GM13977 (cell line): ENCODE measurements around the gene SV2B.

Experiments used
- DNase-seq: peaks from one replicate; pipeline ENCODE4 v3.0.0; 2012; ENCODE audit warnings: low spot score
- in situ Hi-C: fragments of 300-500 bp; cut with MboI; formaldehyde crosslinking; loops from one replicate; pipeline ENCODE4 v1.12.0; 2022; ENCODE audit warnings: low sequenced_read_pairs, low pct_unique_long_range_greater_than_20kb, mixed read lengths, inconsistent platforms; ENCODE audit not compliant: unreplicated experiment
- TF ChIP-seq, protein P1 (sequence below): IDR thresholded peaks from 2 replicates; pipeline ENCODE4 v1.5.1; 2012; ENCODE audit warnings: mild to moderate bottlenecking, control low read depth; ENCODE audit not compliant: insufficient read depth; ENCODE audit errors: extremely low read depth, missing control alignments

The SV2B gene

DNA sequence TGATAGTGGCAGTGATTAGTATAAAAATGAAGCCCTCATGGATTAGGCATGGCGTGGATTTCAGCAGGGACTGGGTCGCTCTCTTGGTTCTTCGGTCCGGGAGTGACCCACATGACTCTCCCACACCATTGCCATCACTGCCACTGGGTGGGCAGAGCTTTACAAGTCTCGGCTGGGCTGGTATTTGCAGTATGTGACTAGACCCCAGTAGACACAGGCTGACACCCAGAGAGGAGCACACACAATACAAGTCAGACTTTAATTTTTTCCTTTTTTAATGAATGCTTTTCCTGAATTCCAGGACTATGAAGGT, 1.5 kb downstream of the SV2B start:
- no peak for DNase-seq
- in situ Hi-C loops, result no loop called here
- TF ChIP-seq, protein P1, sequence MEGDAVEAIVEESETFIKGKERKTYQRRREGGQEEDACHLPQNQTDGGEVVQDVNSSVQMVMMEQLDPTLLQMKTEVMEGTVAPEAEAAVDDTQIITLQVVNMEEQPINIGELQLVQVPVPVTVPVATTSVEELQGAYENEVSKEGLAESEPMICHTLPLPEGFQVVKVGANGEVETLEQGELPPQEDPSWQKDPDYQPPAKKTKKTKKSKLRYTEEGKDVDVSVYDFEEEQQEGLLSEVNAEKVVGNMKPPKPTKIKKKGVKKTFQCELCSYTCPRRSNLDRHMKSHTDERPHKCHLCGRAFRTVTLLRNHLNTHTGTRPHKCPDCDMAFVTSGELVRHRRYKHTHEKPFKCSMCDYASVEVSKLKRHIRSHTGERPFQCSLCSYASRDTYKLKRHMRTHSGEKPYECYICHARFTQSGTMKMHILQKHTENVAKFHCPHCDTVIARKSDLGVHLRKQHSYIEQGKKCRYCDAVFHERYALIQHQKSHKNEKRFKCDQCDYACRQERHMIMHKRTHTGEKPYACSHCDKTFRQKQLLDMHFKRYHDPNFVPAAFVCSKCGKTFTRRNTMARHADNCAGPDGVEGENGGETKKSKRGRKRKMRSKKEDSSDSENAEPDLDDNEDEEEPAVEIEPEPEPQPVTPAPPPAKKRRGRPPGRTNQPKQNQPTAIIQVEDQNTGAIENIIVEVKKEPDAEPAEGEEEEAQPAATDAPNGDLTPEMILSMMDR, result no peak

DNA sequence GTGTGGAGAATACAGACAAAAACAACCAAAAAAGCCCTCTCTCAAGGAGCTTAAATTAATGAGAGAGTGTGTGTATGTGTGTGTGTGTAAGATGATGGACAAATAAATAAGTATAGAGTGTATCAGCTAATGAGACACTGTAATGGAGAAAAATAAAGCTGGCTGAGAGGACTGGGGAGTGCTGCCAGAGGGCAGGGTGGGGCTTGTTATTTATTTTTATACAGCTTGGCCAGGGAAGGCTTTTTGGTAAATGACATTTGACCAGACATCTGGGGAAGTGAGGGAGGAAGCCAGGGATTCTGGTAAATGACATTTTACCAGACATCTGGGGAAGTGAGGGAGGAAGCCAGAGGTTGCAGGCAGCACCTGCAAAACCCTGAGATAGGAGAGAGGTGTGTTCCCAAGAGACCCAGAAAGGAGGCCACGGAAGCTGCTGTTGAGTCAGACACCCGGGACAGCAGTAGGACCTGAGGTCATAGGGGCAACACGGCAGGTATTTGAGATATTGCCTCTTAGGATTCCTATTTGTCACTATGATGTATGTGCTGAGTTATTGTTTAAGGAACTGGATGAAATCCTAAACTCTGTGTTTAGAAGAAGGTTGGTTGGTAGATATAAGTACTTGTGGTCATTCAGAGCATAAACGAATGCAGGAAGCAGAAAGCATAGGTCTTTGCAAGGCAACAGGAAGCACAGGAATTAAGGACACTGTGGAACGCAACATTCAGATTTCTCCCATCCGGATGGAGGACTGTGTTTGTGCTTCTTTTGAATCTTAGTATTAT, 2.7 kb downstream of the SV2B start:
- no peak for DNase-seq
- in situ Hi-C loops, result no loop called here

DNA sequence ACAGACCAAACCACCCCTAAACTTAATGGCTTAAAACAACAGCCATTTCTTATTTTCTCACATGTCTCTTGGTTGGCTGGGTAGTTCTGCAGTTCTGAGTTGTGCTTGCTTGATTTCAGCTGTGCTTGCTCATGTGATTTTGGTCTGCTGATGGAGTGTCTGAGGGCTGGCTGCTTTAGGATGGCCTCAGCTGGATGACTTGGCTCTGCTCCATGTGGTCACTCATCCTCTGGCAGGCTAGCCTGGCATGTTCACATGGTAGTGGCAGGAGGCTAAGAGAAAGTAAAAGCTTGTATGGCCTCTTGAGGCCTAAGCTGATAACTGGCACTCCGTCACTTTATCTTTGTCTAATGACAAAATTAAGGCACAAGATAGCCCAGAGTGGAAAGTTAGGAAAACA, 4.1 kb downstream of the SV2B start:
- TF ChIP-seq, protein P1, result no peak
- in situ Hi-C loops, result no loop called here
- no peak for DNase-seq

More for the DNA sequence above, 2.7 kb downstream of the SV2B start:
- TF ChIP-seq, protein P1, result no peak

DNA sequence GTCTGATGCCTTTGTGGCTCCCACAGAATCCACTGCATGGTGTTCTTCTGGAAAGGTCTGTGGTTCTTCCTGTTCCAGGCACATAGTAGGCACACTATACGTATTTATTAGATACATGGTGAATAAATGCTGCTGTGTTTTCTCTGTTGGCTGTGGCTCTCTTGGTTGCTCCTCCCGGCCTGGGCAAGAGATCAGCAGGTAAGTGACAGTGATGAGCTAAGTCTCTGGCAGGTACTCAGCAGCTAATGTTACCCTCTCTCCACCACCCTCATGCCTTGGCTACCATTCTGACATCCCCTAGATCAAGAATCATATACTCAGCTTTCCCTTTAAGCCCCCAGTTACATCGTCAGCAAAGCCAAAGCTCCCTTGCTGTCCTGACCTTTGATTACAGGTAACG, 8.4 kb downstream of the SV2B start:
- in situ Hi-C loops, result no loop called here
- TF ChIP-seq, protein P1, result no peak
- no peak for DNase-seq

DNA sequence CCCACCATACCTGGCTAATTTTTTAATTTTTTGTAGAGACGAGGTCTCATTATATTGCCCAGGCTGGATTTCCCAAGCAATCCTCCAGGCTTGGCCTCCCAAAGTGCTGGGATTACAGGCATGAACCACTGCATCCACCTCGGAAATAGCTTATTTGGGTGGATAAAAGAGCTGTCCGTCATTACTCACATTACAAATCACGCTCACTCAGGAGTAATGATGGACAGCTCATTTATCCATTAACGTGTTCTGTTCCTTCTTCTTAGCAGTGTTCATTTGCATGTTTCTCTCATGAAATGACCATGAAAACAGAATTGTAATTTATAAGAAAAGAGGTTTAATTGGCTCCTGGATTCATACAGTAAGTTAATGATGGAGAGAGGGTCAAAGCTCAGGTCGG, 9.8 kb downstream of the SV2B start:
- no peak for DNase-seq
- TF ChIP-seq, protein P1, result no peak
- in situ Hi-C loops, result no loop called here

DNA sequence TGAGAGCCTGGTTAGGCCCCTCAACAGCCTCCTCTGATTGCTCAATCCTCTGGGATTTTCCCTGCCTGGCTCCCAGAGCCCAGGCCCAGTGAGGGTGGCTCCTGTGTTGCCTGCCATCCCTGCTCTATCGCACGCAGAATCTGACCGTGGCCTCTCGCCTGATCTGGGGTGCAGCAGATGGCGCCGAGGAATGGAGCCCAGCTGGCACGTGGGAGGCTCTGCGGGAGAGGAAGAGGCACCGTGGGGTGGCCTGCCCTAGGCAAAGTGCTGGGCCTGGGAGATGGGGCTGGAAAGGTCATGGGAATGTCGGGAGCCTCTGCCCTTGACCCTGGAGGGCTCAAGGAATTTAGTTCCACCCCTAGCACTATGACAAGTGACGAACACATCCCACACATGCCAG, 10.3 kb downstream of the SV2B start:
- DNase-seq, result no peak
- in situ Hi-C loops, result no loop called here
- TF ChIP-seq, protein P1, result no peak
